Skin epidermis (tissue), 12 donors: Measurements from ENCODE around the gene TMEM52.

Experiments
- H3K27ac ChIP-seq, 21 experiments: fragments of 200-600 bp; sonication (generic) in 11 of 21; one replicate each; pipeline ENCODE4 v1.5.0; 2020; ENCODE audit warnings: mild to moderate bottlenecking in 3 of 21, inconsistent platforms in 2 of 21, moderate library complexity in 2 of 21
- H3K4me3 ChIP-seq, 7 experiments: fragments of 200-600 bp; sonication (generic) in 2 of 7; one replicate each; pipeline ENCODE4 v1.5.0; 2020; ENCODE audit warnings: inconsistent platforms in 2 of 7, mild to moderate bottlenecking in 2 of 7, moderate library complexity in 1 of 7

Gene TMEM52

GRCh38 chr1:1918901-1919303 lies at the start of gene TMEM52:
TSS of gene TMEM52 (minus strand) at chr1:1919279. CDS start at chr1:1919265, 14 bp downstream.
- Histone ChIP-seq H3K27ac (peak within 1 kb of the TSS in 10 of 21 experiments; percentile 11 to 72 (median 42)), H3K4me3 (peak within 1 kb of the TSS; percentile 47 to 61 (median 50))

DNA sequence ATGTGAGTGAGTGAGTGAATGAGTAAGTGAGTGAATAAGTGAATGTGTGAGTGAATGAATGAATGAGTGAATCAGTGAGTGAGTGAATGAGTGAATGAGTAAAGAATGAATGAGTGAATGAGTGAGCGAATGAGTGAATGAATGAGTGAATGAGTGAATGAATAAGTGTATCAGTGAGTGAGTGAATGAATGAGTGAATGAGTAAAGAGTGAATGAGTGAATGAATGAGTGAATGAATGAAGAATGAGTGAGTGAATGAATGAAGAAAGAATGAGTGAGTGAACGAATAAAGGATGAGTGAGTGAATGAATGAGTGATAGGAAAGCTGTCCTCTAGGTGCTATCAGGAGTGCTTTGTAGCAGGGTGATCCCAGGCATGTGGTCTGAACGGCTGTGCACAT lies 48.8 kb upstream of the TMEM52 start:
- Histone ChIP-seq H3K27ac (no peak overlapping the region), H3K4me3 (no peak overlapping the region)

- Histone ChIP-seq H3K4me3 (no peak overlapping the region), H3K27ac (no peak overlapping the region)
Measured at GRCh38 chr1:1967151-1967550, 48.1 kb upstream of the TMEM52 start.

DNA sequence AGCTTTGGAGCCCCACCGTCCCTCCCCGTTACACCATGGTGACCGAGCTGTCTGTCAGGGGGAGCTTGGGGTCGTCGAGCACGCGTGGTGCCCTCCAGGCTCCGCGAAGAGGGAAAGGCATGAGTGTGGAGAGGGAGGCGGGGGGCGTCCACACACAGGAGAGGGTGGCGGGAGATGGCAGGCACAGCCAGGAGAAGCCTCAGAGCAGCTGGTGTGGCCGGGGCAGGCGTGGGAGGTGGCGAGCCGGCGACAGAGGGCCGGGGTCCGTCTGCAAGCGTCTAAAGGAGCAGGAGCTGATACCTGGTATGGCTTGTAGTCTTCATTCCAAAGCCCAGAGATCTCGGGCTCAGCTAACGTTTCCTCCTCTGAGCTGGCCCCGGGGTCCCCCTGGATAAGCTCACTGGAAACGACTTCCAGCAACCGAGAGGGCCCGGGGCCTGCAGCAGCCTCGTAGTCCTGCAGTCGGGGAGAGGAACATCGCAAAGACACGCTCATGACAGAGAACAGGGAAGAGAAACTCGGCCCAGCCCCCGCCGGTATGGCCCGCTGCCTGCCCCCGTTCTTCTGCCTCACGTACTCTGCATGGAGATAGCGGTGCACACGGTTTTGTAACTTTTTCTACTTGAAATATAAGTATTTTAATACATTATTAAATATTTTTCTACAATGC lies 47.1 kb upstream of the TMEM52 start:
- Histone ChIP-seq H3K4me3 (no peak overlapping the region), H3K27ac (no peak overlapping the region)

- Histone ChIP-seq H3K27ac (no peak overlapping the region), H3K4me3 (no peak overlapping the region)
Measured at GRCh38 chr1:1965546-1965945, 46.5 kb upstream of the TMEM52 start.

- Histone ChIP-seq H3K4me3 (no peak overlapping the region), H3K27ac (no peak overlapping the region)
Measured at GRCh38 chr1:1964811-1965210, 45.7 kb upstream of the TMEM52 start.

DNA sequence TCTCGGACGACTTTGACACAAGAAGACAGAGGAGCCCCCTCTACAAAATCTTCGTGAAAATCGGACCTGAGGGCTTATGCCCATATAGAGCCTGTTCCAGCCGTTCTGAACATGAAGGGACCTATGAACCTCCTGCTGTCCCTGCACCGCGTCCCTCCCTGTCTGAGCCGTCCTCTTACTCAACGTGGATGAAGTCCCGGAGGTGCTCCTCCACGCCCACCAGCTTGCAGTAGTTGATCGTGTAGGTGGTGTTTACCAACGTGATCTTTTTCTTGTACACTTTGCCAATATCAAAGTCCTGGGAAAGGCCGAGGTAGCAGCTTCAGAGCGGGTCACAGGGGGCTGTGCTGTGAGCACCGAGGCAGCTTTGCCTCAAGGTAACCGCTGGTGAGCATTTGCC lies 44.5 kb upstream of the TMEM52 start:
- no peak overlapping the region for H3K27ac ChIP-seq
- H3K4me3 ChIP-seq, result no peak overlapping the region

GRCh38 chr1:1962752-1963151 lies 43.7 kb upstream of the TMEM52 start:
- Histone ChIP-seq H3K4me3 (no peak overlapping the region), H3K27ac (no peak overlapping the region)

DNA sequence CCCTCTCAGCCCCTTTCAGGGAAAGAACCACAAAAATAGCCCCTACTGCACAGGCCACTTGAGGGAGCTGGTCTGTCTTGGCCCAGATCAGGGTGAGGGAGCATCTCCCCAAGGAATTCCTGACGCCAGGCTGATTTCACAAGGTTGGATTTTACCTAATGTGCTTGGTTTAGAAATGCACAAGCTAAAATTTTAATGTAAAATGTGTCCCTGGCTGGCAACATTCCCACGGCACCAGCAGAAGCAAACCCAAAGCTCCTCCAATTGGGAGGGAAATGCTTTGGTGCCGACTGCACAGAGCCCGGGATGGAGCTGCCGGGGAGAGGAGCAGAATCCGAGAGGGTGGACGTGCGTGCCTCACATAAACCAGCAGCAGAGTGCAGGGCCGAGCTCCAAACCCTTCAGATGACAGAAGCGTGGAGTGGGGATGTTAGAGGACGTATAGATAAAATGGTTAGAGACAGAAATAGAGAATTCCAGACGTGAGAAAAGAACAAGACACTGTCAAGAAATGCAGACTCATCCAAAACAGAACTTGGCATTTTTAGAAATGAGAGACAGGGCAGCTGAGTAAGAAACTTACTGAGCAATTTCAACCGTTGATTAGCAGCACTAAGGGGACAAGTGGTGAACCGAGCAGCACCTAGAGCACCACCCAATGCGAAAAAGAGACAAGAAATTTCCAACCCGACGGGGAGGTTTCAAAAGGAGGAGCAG lies 41.6 kb upstream of the TMEM52 start:
- Histone ChIP-seq H3K27ac (no peak overlapping the region), H3K4me3 (no peak overlapping the region)

DNA sequence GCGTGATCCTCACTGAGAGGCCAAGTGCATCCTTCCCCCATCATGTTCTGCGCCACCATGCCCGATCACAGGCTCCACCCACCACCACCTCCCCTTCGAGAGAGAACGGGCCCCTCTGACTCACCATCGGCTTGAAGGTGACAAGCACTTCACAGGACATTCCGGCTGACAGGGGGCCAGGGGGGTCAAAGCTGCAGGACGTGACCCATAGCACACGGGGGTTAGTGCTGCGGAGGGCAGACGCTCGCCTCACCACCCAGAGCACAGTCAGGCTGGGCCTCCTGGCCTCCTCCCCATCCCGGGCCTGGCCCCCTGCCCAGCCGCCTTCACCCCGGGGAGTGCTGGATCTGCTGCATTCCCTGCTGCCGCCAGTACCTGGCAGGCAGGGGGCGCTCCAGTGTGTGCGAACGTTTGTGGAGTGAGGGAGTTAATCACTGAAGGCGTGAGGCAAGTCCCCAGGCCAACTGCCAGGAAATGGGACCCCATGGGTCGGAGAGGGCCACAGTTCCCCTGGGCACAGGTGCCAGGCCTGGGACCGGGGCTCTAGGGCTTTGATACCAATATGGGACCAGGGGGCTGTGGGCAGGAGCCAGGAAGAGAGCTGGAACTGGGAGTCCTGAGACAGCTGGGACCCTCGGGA lies 40.9 kb upstream of the TMEM52 start:
- H3K4me3 ChIP-seq, result no peak overlapping the region
- no peak overlapping the region for H3K27ac ChIP-seq

- Histone ChIP-seq H3K4me3 (no peak overlapping the region), H3K27ac (no peak overlapping the region)
Measured at GRCh38 chr1:1959459-1959839, 40.4 kb upstream of the TMEM52 start.

GRCh38 chr1:1958071-1958541 lies 39.0 kb upstream of the TMEM52 start:
- Histone ChIP-seq H3K27ac (no peak overlapping the region), H3K4me3 (no peak overlapping the region)

- Histone ChIP-seq H3K27ac (no peak overlapping the region), H3K4me3 (no peak overlapping the region)
Measured at GRCh38 chr1:1957533-1957961, 38.5 kb upstream of the TMEM52 start.

- H3K27ac ChIP-seq, result no peak overlapping the region
- H3K4me3 ChIP-seq, result no peak overlapping the region
Measured at GRCh38 chr1:1956586-1957532, 37.8 kb upstream of the TMEM52 start.

GRCh38 chr1:1956101-1956500 lies 37.0 kb upstream of the TMEM52 start:
- H3K4me3 ChIP-seq, result no peak overlapping the region
- H3K27ac ChIP-seq, result no peak overlapping the region

GRCh38 chr1:1955621-1956094 lies 36.6 kb upstream of the TMEM52 start:
- Histone ChIP-seq H3K27ac (no peak overlapping the region), H3K4me3 (no peak overlapping the region)

- H3K27ac ChIP-seq, result no peak overlapping the region
- no peak overlapping the region for H3K4me3 ChIP-seq
Measured at GRCh38 chr1:1954831-1955441, 35.9 kb upstream of the TMEM52 start.

- H3K4me3 ChIP-seq, result no peak overlapping the region
Measured at GRCh38 chr1:1954015-1954414, 34.9 kb upstream of the TMEM52 start.

GRCh38 chr1:1950940-1951339 lies 31.9 kb upstream of the TMEM52 start:
- H3K27ac ChIP-seq, result no peak overlapping the region
- H3K4me3 ChIP-seq, result no peak overlapping the region

More at GRCh38 chr1:1954015-1954414, 34.9 kb upstream of the TMEM52 start:
- no peak overlapping the region for H3K27ac ChIP-seq
